Thoracic aorta (tissue), 2 donors: ENCODE data around the gene RAB3GAP2. TPM values are rescaled to one million over a fixed set of nuclear protein-coding genes. Genes with fewer than 3 reads are reported as not detected.

ENCODE experiments used
- ATAC-seq: fragments of 150-250 bp; one replicate; pipeline ENCODE4 v1.8.0; 2017; ENCODE audit warnings: low read depth; ENCODE audit not compliant: insufficient number of reproducible peaks, low FRiP score
- DNase-seq: peaks from one replicate; pipeline ENCODE4 v3.0.0-alpha.2; 2020; ENCODE audit warnings: low spot score
- H3K27ac ChIP-seq, 2 donors: fragments of 200-600 bp; sonication (generic); 1 replicate in 1 of 2; 2 replicates in 1 of 2; pipeline ENCODE4 v1.5.1; 2016; ENCODE audit warnings: mild to moderate bottlenecking in 2 of 2, moderate library complexity in 2 of 2
- H3K27me3 ChIP-seq: fragments of 200-600 bp; sonication (generic); replicated peaks from 2 replicates; pipeline ENCODE4 v1.6.0; 2016; ENCODE audit warnings: mild to moderate bottlenecking; ENCODE audit not compliant: insufficient read depth
- H3K36me3 ChIP-seq: fragments of 200-600 bp; sonication (generic); one replicate; pipeline ENCODE4 v1.5.1; 2016
- H3K4me1 ChIP-seq, 2 donors: fragments of 200-600 bp; sonication (generic); 1 replicate in 1 of 2; 2 replicates in 1 of 2; pipeline versions ENCODE4 v1.5.1 to v1.6.0; 2016; ENCODE audit warnings: low read depth in 2 of 2, mild to moderate bottlenecking in 1 of 2; ENCODE audit not compliant: control insufficient read depth in 1 of 2
- H3K4me3 ChIP-seq: fragments of 200-600 bp; sonication (generic); 2 replicates; pipeline ENCODE4 v1.5.1; 2016; ENCODE audit warnings: mild to moderate bottlenecking
- H3K9me3 ChIP-seq: fragments of 200-600 bp; sonication (generic); 2 replicates; pipeline ENCODE4 v1.5.1; 2016
- CTCF ChIP-seq: fragments of 200-600 bp; sonication (generic); IDR thresholded peaks from one replicate; pipeline ENCODE4 v1.5.1; 2019; ENCODE audit warnings: antibody characterized with exemption
- total RNA-seq, 2 donors: library from RNA; depleted of rRNA; stranded (reverse); fragments of >200 nt; gene quantifications; one replicate each; pipeline versions ENCODE4 v1.1.0 to v1.2.3, GENCODE V29; 2016

Gene RAB3GAP2
- total RNA-seq, 2 donors from 2014 or later = 22.5 to 37.9 TPM

- peaks cover 23% of the 10 kb centered on the region for H3K36me3 ChIP-seq
Measured at GRCh38 chr1:220203816-220204215, 68.4 kb downstream of the RAB3GAP2 start.

GRCh38 chr1:220198186-220199005, 73.9 kb downstream of the RAB3GAP2 start:
- no peak for ATAC-seq
- H3K36me3 ChIP-seq = peaks cover 21% of the 10 kb centered on the region
- no peak for TF ChIP-seq CTCF

More at GRCh38 chr1:220203816-220204215, 68.4 kb downstream of the RAB3GAP2 start:
- ATAC-seq (no peak), DNase-seq (no peak)
- Histone ChIP-seq H3K4me1 (no peaks in the 10 kb centered on the region), H3K9me3 (no peaks in the 10 kb centered on the region), H3K27me3 (no peaks in the 10 kb centered on the region), H3K4me3 (no peak overlapping the region), H3K27ac (no peak overlapping the region)
- no peak for TF ChIP-seq CTCF

DNA sequence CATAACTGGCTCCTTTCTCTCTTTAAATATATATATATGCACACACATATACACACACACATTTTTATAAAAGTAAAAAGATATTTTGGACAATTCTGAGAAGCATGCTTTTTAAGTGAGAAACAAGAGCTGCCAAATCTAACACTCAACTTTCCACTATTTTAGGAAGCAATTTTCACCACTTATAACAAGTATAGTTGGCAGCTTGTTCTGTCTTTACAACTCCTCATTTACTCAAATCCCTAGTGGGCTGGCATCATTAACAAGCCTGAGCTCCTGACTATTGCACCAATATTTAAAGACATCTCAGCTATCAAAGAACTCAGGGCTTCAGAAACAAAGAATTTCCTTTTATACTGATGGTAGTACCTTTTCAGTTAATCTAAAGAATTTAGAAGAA, 76.6 kb downstream of the RAB3GAP2 start:
- Histone ChIP-seq H3K9me3 (no peaks in the 10 kb centered on the region), H3K4me1 (peaks cover 0 to 7% of the 10 kb centered on the region in 2 donors), H3K27ac (no peak overlapping the region), H3K36me3 (peaks cover 18% of the 10 kb centered on the region), H3K27me3 (no peaks in the 10 kb centered on the region), H3K4me3 (no peak overlapping the region)
- no peak for TF ChIP-seq CTCF
- ATAC-seq = no peak
- DNase-seq = no peak

More at GRCh38 chr1:220198186-220199005, 73.9 kb downstream of the RAB3GAP2 start:
- H3K9me3 ChIP-seq = no peaks in the 10 kb centered on the region
- no peak for DNase-seq
- H3K27me3 ChIP-seq = no peaks in the 10 kb centered on the region
- H3K4me1 ChIP-seq = peaks cover 0 to 7% of the 10 kb centered on the region in 2 donors
- H3K4me3 ChIP-seq = no peak overlapping the region
- H3K27ac ChIP-seq = no peak overlapping the region

GRCh38 chr1:220189750-220190347, 82.4 kb downstream of the RAB3GAP2 start:
- peaks cover 25% of the 10 kb centered on the region for H3K36me3 ChIP-seq
- H3K27ac ChIP-seq = no peak overlapping the region
- no peaks in the 10 kb centered on the region for H3K27me3 ChIP-seq
- no peak for TF ChIP-seq CTCF
- no peak for DNase-seq
- no peaks in the 10 kb centered on the region for H3K9me3 ChIP-seq
- no peaks in the 10 kb centered on the region for H3K4me1 ChIP-seq
- no peak for ATAC-seq
- H3K4me3 ChIP-seq = no peak overlapping the region

DNA sequence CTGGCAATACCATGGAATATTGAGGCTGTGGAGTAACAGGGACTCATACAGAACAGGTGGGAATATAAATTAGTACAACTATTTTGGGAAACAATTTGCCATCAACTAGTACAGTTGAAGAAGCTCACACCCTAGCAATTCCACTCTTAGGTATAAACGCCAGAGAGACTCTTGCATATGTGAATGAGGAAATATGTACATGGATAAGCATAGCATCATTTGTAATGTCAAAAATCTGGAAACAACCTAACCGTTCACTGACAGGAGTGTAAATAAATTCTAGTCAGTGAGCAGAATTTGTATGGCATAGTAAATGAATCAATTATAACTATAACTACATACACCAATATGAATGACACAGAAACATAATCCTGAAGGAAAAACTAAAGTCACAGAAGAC, 83.7 kb downstream of the RAB3GAP2 start:
- no peak overlapping the region for H3K4me3 ChIP-seq
- TF ChIP-seq CTCF = no peak
- no peaks in the 10 kb centered on the region for H3K9me3 ChIP-seq
- no peaks in the 10 kb centered on the region for H3K27me3 ChIP-seq
- ATAC-seq (no peak), DNase-seq (no peak)
- H3K4me1 ChIP-seq = no peaks in the 10 kb centered on the region
- H3K27ac ChIP-seq = no peak overlapping the region
- H3K36me3 ChIP-seq = peaks cover 24% of the 10 kb centered on the region
